C4-2B (cell line): Measurements from ENCODE around the gene MTR.

Source experiments
- CTCF ChIP-seq: fragments of 450-650 bp; conservative IDR thresholded peaks from 2 replicates; pipeline ENCODE4 v1.5.1; 2017; ENCODE audit warnings: mild to moderate bottlenecking
- ZFX ChIP-seq: fragments of 450-650 bp; IDR thresholded peaks from 2 replicates; pipeline ENCODE4 v1.6.1; 2017

GRCh38 chr1:236837115-236837514 is 42.0 kb downstream of the MTR start:
- TF ChIP-seq CTCF (no peak), ZFX (no peak)
